ENCODE data around the gene PEG3.

Gene PEG3

DNA sequence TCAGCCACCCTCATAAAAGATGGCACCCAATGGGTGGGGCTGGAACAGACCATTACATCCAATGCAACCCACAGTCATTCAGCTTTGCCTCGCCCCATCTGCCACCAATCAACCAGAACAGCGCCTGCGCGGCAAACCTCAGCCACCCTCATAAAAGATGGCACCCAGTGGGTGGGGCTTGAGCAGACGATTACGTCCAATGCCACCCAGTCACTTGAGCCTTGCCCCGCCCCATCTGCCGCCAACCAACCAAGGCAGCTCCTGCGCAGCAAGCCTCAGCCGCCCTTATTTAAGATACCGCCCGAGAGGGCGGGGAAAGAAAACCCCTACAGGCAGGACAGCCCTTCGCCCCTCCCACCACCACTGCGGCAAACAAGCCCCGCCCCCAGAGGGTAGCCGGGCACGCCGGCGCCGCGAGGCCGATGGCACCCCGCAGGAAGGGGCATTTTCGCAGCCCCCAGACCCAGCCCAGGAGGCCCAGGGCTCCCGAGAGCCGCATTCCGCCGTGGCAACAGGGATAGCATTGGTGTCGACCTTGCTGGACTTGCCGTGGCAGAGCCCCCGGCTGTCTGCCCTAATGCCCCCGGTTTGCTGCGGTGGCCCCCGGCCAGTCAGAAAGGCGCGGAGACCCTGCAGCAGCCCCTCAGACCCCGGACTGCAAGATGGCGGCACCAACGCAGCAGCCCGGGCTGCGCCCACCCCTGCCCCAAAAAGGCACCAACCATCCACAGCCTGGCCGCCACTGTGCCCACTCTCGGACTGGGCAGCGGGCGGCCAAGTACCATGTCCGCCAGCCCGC lies 675 bp downstream of the PEG3 start:
- Histone ChIP-seq H3K4me2 (no peak overlapping the region), H3K27me3 (no peaks in the 10 kb centered on the region), H3K9ac (no peak overlapping the region), H3K36me3 (no peaks in the 10 kb centered on the region), H3K27ac (no peak overlapping the region), H3K4me3 (no peak overlapping the region), H3K4me1 (no peaks in the 10 kb centered on the region), H3K9me3 (peaks cover 39% of the 10 kb centered on the region), H4K20me1 (no peaks in the 10 kb centered on the region)
- no peak for TF ChIP-seq Cebpa-rat (IDR thresholded peaks at IDR 0.05)

DNA sequence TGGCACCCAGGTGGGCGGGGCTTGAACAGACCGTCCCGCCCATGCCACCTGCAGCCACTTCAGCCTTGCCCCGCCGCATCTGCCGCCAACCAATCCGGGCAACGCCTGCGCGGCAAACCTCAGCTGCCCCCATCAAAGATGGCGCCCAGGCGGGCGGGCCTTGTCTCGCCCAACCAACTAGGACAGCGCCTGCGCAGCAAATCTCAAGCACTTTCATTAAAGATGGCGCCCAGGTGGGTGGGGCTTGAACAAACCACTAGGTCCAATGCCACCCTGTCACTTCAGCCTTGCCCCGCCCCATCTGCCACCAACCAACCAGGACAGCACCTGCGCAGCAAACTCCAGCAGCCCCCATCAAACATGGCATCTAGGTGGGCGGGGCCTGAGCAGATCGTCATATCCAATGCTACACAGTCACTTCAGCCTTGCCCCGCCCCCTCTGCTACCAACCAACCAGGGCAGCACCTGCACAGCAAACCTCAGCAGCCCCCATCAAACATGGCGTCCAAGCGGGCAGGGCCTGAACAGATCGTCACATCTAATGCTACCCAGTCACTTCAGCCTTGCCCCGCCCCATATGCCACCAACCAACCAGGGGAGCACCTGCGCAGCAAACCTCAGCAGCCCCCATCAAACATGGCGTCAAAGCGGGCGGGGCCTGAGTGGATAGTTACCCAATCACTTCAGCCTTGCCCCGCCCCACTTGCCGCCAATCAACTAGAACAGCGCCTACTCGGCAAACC lies 1.4 kb downstream of the PEG3 start:
- Histone ChIP-seq H3K9me3 (peaks cover 39% of the 10 kb centered on the region), H3K27ac (no peak overlapping the region), H3K4me2 (no peak overlapping the region), H3K9ac (no peak overlapping the region), H3K36me3 (no peaks in the 10 kb centered on the region), H4K20me1 (no peaks in the 10 kb centered on the region), H3K4me1 (no peaks in the 10 kb centered on the region), H3K4me3 (peak overlapping the region; percentile 7; the same call in 1 of the 2 replicates), H3K27me3 (no peaks in the 10 kb centered on the region)
- TF ChIP-seq Cebpa-rat (IDR thresholded peaks at IDR 0.05) = no peak

GRCh38 chr19:56838024-56838908 lies 2.3 kb downstream of the PEG3 start:
- H3K4me1 ChIP-seq = no peaks in the 10 kb centered on the region
- H3K27me3 ChIP-seq = no peaks in the 10 kb centered on the region
- H3K4me2 ChIP-seq = no peak overlapping the region
- H4K20me1 ChIP-seq = no peaks in the 10 kb centered on the region
- H3K9me3 ChIP-seq = peaks cover 39% of the 10 kb centered on the region
- TF ChIP-seq Cebpa-rat (IDR thresholded peaks at IDR 0.05) = no peak
- no peak overlapping the region for H3K27ac ChIP-seq
- H3K36me3 ChIP-seq = no peaks in the 10 kb centered on the region
- no peak overlapping the region for H3K9ac ChIP-seq
- H3K4me3 ChIP-seq = peak overlapping the region; percentile 14; the same call in 1 of the 2 replicates

DNA sequence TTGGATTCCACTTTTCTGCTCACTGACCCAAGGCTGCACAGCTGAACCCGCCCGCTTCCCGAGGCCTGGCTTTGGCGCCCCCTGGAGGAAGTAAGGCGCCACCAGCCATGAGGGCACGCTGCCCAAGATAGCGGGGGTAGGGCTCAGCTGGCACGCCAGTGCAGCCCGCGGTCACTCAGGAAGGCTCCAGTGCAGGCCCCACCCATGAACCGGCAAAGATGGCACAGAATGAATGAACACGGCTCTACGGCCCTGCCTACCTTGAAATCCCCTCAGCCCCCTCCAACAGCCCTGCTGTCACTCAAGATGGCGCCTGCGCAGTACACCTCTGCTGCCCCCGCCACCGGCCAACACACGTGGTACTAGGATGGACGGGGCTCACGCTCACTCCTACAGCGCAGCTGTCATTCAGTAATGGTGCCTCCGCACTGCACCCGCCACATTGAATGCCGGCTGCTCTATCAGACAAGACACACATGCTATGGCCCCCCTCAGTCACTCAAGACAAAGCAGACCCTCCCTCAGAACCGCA lies 3.0 kb downstream of the PEG3 start:
- Histone ChIP-seq H3K9ac (no peak overlapping the region), H3K4me3 (no peak overlapping the region), H3K4me2 (no peak overlapping the region), H3K27ac (no peak overlapping the region), H3K4me1 (no peaks in the 10 kb centered on the region), H3K36me3 (no peaks in the 10 kb centered on the region), H3K27me3 (no peaks in the 10 kb centered on the region), H3K9me3 (peaks cover 39% of the 10 kb centered on the region), H4K20me1 (no peaks in the 10 kb centered on the region)
- TF ChIP-seq Cebpa-rat (IDR thresholded peaks at IDR 0.05) = no peak

- H3K27me3 ChIP-seq = no peaks in the 10 kb centered on the region
- peaks cover 39% of the 10 kb centered on the region for H3K9me3 ChIP-seq
- TF ChIP-seq Cebpa-rat (IDR thresholded peaks at IDR 0.05) = no peak
Measured at GRCh38 chr19:56837004-56837403, 3.5 kb downstream of the PEG3 start.

DNA sequence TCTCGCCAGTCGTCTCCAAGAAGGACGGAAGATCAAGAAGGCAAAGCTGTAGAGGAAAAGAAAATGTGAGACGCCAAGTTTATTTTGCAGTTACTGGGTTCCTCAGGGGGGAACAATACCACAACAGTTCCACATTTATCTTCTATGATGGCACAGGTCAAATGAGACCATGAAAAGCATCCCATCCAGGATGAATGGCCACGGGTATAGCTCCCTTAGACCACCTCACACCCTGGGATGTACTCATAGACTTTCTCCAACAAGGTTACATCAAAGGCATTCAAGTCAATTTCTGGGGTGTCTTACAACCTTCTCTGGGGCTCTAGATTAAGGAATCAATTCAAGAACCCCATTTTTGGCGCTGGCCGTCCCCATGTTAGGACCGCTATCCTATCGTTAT lies 4.5 kb downstream of the PEG3 start:
- Histone ChIP-seq H3K9ac (no peak overlapping the region), H3K4me2 (no peak overlapping the region), H3K4me1 (no peaks in the 10 kb centered on the region), H3K9me3 (peaks cover 39% of the 10 kb centered on the region), H3K27me3 (no peaks in the 10 kb centered on the region), H3K4me3 (no peak overlapping the region), H3K36me3 (no peaks in the 10 kb centered on the region), H4K20me1 (no peaks in the 10 kb centered on the region), H3K27ac (no peak overlapping the region)
- no peak for TF ChIP-seq Cebpa-rat (IDR thresholded peaks at IDR 0.05)

More at GRCh38 chr19:56837004-56837403, 3.5 kb downstream of the PEG3 start:
- Histone ChIP-seq H3K4me3 (no peak overlapping the region), H4K20me1 (no peaks in the 10 kb centered on the region), H3K4me2 (no peak overlapping the region), H3K4me1 (no peaks in the 10 kb centered on the region), H3K36me3 (no peaks in the 10 kb centered on the region), H3K27ac (no peak overlapping the region), H3K9ac (no peak overlapping the region)

DNA sequence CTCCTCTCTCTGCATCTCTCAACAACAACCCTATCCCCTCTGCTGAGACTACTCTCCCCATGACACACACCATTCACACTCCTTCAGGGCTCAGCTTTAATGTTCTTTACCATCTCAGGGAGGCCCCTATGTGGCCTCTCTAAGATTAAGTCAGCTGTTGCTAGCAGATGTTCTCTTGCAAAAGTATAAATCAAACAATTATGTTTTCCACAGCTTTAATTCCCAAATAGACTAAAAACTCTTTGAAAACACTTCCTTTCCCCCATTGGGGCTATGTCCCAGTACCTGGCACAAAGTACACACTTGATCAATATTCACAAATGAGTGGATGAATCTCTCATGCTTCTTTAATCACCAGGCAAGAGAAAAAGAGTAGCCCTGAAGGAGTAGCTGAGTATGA lies 5.1 kb downstream of the PEG3 start:
- no peak overlapping the region for H3K4me2 ChIP-seq
- H4K20me1 ChIP-seq = no peaks in the 10 kb centered on the region
- H3K4me1 ChIP-seq = no peaks in the 10 kb centered on the region
- TF ChIP-seq Cebpa-rat (IDR thresholded peaks at IDR 0.05) = no peak
- no peak overlapping the region for H3K4me3 ChIP-seq
- H3K27me3 ChIP-seq = no peaks in the 10 kb centered on the region
- no peaks in the 10 kb centered on the region for H3K36me3 ChIP-seq
- H3K27ac ChIP-seq = no peak overlapping the region
- no peak overlapping the region for H3K9ac ChIP-seq
- peaks cover 36% of the 10 kb centered on the region for H3K9me3 ChIP-seq

DNA sequence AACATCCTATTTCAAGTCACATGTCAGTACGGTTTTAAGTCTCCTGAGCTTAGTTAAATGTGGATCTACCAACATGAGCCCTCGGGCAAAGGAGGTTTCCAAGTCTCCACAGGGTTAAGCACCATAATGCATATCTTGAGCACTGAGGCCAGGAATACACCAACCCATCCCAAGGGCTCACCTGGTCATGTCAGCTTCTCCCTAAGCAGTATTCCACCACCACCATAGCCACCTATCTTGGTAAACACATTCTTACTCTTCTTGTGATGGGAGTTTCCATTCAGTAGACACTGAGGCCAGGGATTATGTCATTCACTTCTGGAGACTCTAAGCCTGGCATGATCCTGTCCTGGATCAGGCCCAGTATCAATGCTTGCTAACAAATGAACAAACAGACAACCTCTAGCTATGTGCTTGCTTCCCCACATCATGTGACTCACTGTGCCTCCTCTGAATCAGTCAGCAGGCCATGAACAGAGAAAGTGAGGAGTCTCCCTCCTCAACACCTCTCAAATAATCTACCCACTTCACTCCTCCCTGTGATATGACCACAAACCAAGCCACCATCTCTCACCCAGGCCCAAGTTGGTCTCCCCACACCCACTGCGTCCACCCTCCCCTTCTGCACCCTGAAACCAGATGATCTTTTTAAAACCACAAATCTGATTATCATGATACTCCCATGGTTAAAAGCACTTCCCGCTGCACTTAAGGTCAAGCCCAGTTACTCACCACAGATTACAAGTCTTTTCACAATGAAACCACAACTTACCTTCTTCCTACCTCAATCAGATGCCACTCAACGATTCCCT lies 5.8 kb downstream of the PEG3 start:
- TF ChIP-seq Cebpa-rat (IDR thresholded peaks at IDR 0.05) = no peak
- Histone ChIP-seq H3K9me3 (peaks cover 29% of the 10 kb centered on the region), H3K4me3 (no peak overlapping the region), H3K36me3 (no peaks in the 10 kb centered on the region), H3K4me1 (no peaks in the 10 kb centered on the region), H3K27me3 (no peaks in the 10 kb centered on the region), H3K4me2 (no peak overlapping the region), H3K9ac (no peak overlapping the region), H4K20me1 (no peaks in the 10 kb centered on the region), H3K27ac (no peak overlapping the region)

All from BLaER1 (cell line).